CD4-positive, alpha-beta T cell (primary cell): ENCODE measurements around the gene GPR153. TPM values are rescaled to one million over a fixed set of nuclear protein-coding genes. Genes with fewer than 3 reads are reported as not detected.

ENCODE experiments used
- ATAC-seq: fragments of 200-7000 bp; cut with Tn5 transposase; one replicate; pipeline ENCODE4 v1.10.0; 2022; ENCODE audit warnings: mild to moderate bottlenecking; ENCODE audit not compliant: poor library complexity
- CTCF ChIA-PET: fragments of 350-600 bp; sonication (Branson Sonifier 250); formaldehyde crosslinking; loops from one replicate; lab custom pipeline; 2021; ENCODE audit warnings: antibody characterized with exemption, inconsistent platforms; lab: Charles Lee
- POLR2A ChIA-PET: fragments of 350-600 bp; sonication (Branson Sonifier 250); formaldehyde crosslinking; loops from one replicate; lab custom pipeline; 2021; ENCODE audit warnings: antibody characterized with exemption, inconsistent platforms; lab: Charles Lee
- DNase-seq, 14 experiments: peaks; one replicate each; pipeline ENCODE4 v3.0.0-alpha.2; 2013 to 2020; ENCODE audit warnings: mixed read lengths in 2 of 14
- H3K27ac ChIP-seq, 2 donors: one replicate each; pipeline versions ENCODE4 v1.5.1 to v1.7.0; 2013; ENCODE audit warnings: low read length in 2 of 2, low read depth in 1 of 2, mild to moderate bottlenecking in 1 of 2
- H3K27me3 ChIP-seq, 2 experiments: 1 replicate in 1 of 2; 2 replicates in 1 of 2; pipeline versions ENCODE4 v1.6.1 to v1.7.0; 2013; ENCODE audit warnings: low read length in 2 of 2, control low read depth in 1 of 2, mild to moderate bottlenecking in 1 of 2, moderate library complexity in 1 of 2; ENCODE audit not compliant: insufficient read depth in 2 of 2, control insufficient read depth in 1 of 2
- H3K36me3 ChIP-seq: one replicate; pipeline ENCODE4 v1.6.1; 2013; ENCODE audit warnings: low read length, control low read depth; ENCODE audit not compliant: insufficient read depth
- H3K4me1 ChIP-seq: one replicate; pipeline ENCODE4 v1.6.1; 2013; ENCODE audit warnings: low read length, control low read depth; ENCODE audit not compliant: insufficient read depth
- H3K4me3 ChIP-seq: one replicate; pipeline ENCODE4 v1.5.1; 2013; ENCODE audit warnings: mild to moderate bottlenecking, low read length, moderate library complexity
- H3K9me3 ChIP-seq, 2 experiments: 1 replicate in 1 of 2; 2 replicates in 1 of 2; pipeline versions ENCODE4 v1.6.1 to v1.7.0; 2013; ENCODE audit warnings: low read length in 2 of 2, mild to moderate bottlenecking in 2 of 2, control low read depth in 1 of 2, moderate library complexity in 1 of 2; ENCODE audit not compliant: control insufficient read depth in 1 of 2, insufficient read depth in 1 of 2
- H3K27ac Mint-ChIP-seq: one replicate; pipeline ENCODE4 v1.8.0; 2020; ENCODE audit warnings: mixed read lengths
- H3K27me3 Mint-ChIP-seq: one replicate; pipeline ENCODE4 v1.8.0; 2021; ENCODE audit warnings: mixed read lengths
- H3K36me3 Mint-ChIP-seq: one replicate; pipeline ENCODE4 v1.8.0; 2021; ENCODE audit warnings: low read depth, mixed read lengths
- H3K4me1 Mint-ChIP-seq: one replicate; pipeline ENCODE4 v1.8.0; 2021; ENCODE audit warnings: low read depth, mixed read lengths
- H3K4me3 Mint-ChIP-seq: one replicate; pipeline ENCODE4 v1.8.0; 2020; ENCODE audit warnings: mild to moderate bottlenecking, mixed read lengths
- H3K9me3 Mint-ChIP-seq: one replicate; pipeline ENCODE4 v1.8.0; 2020; ENCODE audit warnings: mixed read lengths
- CTCF ChIP-seq: fragments of 200-600 bp; IDR thresholded peaks from one replicate; pipeline ENCODE4 v1.8.0; 2022; ENCODE audit warnings: antibody characterized with exemption, mild to moderate bottlenecking
- intact Hi-C, 2 experiments: fragments of 100-400 bp; cut with DNase I in 1 of 2; cut with micrococcal nuclease in 1 of 2; formaldehyde crosslinking; loops; one replicate each; pipeline versions ENCODE4 v1.15.1 to v1.9.0; 2023 to 2025; cut with DNase I, micrococcal nuclease
- total RNA-seq, 174 experiments: library from RNA in 2 of 174; stranded (reverse) in 2 of 174; gene quantifications; one replicate each; pipeline ENCODE4 v1.2.3 and lab custom pipeline; 2021 to 2026

The GPR153 gene
- total RNA-seq, 2 experiments from 2014 or later = 0.14 to 0.19 TPM

- DNase-seq = no peak
- POLR2A ChIA-PET = no interaction called here
- no peak overlapping the region for H3K27ac Mint-ChIP-seq
Observed at GRCh38 chr1:6266641-6267040, 5.7 kb upstream of the GPR153 start.

DNA sequence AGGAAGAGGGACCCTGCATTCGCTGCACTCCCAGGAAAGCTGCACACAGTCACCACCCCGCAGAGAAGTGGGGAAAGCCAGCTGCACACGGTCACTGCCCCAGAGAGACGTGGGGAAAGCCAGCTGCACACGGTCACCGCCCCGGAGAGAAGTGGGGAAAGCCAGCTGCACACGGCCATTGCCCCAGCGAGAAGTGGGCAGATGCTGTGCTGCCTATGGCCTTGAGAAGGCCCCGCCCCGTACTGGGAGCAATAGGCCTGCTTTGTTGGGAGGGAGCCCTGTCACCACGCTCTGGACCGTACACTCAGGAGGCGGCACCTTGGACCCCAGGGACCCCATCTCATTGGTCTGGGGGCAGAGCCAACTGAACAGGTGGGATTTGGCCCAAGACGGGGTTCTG, 4.3 kb upstream of the GPR153 start:
- ChIA-PET POLR2A (no interaction called here), CTCF (no interaction called here)
- intact Hi-C loops = no loop called here
- no peak for TF ChIP-seq CTCF
- H3K9me3 Mint-ChIP-seq = no peaks in the 10 kb centered on the region
- peaks cover 8 to 13% of the 10 kb centered on the region in 2 experiments for H3K27me3 ChIP-seq
- H3K4me3 ChIP-seq = no peak overlapping the region
- no peak overlapping the region for H3K27ac Mint-ChIP-seq
- H3K4me1 Mint-ChIP-seq = peaks cover 4% of the 10 kb centered on the region
- ATAC-seq = no peak
- no peak overlapping the region for H3K27ac ChIP-seq
- H3K36me3 Mint-ChIP-seq = no peaks in the 10 kb centered on the region
- peaks cover 11% of the 10 kb centered on the region for H3K4me1 ChIP-seq
- no peaks in the 10 kb centered on the region for H3K36me3 ChIP-seq
- no peak for DNase-seq
- H3K27me3 Mint-ChIP-seq = peaks cover 5% of the 10 kb centered on the region
- no peaks in the 10 kb centered on the region for H3K9me3 ChIP-seq
- no peak overlapping the region for H3K4me3 Mint-ChIP-seq

More at GRCh38 chr1:6266641-6267040, 5.7 kb upstream of the GPR153 start:
- no peak for TF ChIP-seq CTCF
- Histone ChIP-seq H3K4me3 (no peak overlapping the region), H3K36me3 (no peaks in the 10 kb centered on the region), H3K27ac (no peak overlapping the region), H3K27me3 (peaks cover 4 to 9% of the 10 kb centered on the region in 2 experiments), H3K9me3 (no peaks in the 10 kb centered on the region), H3K4me1 (peaks cover 2% of the 10 kb centered on the region)
- peaks cover 5% of the 10 kb centered on the region for H3K27me3 Mint-ChIP-seq
- H3K4me3 Mint-ChIP-seq = no peak overlapping the region
- CTCF ChIA-PET = interaction anchor here (1.8 kb wide), 1 partner anchor 157 kb away, joined by 4 read pairs; no protein-coding TSS in a partner anchor
- intact Hi-C loops = no loop called here
- H3K4me1 Mint-ChIP-seq = peaks cover 4% of the 10 kb centered on the region
- no peaks in the 10 kb centered on the region for H3K36me3 Mint-ChIP-seq
- no peak for ATAC-seq
- no peaks in the 10 kb centered on the region for H3K9me3 Mint-ChIP-seq

DNA sequence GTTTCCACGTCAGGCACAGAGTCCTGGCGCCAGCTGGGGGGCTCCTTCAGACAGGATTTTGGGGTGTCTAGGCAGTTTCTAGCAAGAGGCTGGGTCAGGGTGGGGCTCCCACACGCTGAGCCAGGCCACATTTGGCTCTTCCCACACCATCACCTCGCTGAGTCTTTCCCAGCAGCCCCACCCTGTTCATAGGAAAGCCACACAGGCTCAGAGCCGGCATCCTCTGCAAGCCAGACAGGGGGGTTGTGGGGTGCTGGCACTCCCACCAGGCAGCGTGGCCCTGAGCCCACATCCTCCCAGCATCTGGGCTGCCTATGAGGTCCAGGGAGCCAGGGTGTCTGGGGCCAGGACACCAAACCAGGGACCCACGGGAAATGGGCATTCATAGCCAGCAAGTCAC, 2.8 kb upstream of the GPR153 start:
- Mint-ChIP-seq H3K4me3 (no peak overlapping the region), H3K27ac (no peak overlapping the region), H3K4me1 (peaks cover 4% of the 10 kb centered on the region), H3K9me3 (no peaks in the 10 kb centered on the region), H3K36me3 (no peaks in the 10 kb centered on the region), H3K27me3 (peaks cover 11% of the 10 kb centered on the region)
- ATAC-seq (no peak), DNase-seq (no peak)
- Histone ChIP-seq H3K4me3 (no peak overlapping the region), H3K36me3 (no peaks in the 10 kb centered on the region), H3K27me3 (peaks cover 12 to 13% of the 10 kb centered on the region in 2 experiments), H3K9me3 (no peaks in the 10 kb centered on the region), H3K27ac (no peak overlapping the region), H3K4me1 (peaks cover 18% of the 10 kb centered on the region)
- intact Hi-C loops = no loop called here
- no peak for TF ChIP-seq CTCF
- CTCF ChIA-PET = no interaction called here
- POLR2A ChIA-PET = no interaction called here
